HG02870 (cell line): ENCODE results near the gene GRIN2A.

Source experiments
- ATAC-seq: cut with Tn5 transposase; IDR thresholded peaks from one replicate; pipeline ENCODE4 v1.9.1; 2021; ENCODE audit warnings: mild to moderate bottlenecking, moderate library complexity; ENCODE audit not compliant: unreplicated experiment

GRIN2A gene

DNA sequence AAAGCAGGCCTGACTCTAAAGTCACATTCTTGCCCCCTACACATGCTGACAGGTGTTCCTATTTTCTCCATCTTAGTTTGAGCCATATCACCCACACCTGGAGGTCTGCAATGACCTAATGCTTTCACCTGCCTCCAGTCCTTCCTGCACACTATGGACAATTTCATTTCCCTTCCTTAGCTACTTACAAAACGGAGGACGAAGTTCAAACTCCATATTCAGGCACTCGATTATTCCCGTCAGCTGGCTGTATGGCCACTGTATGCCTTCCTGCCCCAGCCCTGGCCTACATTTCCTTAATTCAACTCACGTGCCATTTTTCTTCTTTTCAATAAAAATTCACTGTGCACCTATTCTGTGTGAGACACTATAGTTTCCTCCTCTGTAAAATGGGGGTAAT lies 44.9 kb downstream of the GRIN2A start:
- no peak for ATAC-seq

DNA sequence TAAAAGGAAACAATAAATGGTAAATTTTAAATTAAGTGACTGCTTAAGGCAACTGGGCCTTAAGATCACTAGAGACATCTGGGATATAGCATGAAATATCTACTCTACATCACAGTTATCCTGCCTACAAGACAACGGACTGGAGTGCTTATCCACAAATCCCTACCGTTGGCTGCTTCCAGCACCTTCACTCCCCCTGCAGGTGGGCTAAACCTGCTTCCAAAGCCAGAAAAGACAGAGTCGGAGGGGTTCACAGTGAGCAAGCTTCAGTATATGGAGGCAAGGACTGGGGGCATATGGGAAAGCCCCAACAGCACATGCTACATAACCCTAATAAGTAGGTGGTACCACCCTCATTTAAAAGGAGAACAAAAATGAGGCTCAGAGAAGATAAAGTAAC lies 45.3 kb downstream of the GRIN2A start:
- no peak for ATAC-seq

DNA sequence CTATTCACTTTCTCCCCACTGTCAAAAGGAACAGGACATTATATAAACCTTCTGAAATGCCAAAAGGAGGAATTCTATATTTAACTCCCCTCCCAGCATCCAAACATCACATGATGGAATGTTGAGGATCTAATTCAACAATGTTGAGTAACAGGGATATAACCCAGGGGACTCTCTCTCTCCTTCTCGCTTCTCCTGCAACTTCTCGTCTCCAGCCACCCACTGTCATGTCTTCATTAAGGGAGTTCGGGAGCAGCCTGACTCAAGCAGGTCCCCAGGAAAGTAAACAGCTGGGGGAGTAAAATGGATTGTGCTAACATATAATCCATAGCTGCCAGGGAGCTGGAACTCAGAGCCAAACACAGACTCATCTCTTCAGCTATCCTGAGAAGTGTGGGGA lies 51.7 kb downstream of the GRIN2A start:
- no peak for ATAC-seq

DNA sequence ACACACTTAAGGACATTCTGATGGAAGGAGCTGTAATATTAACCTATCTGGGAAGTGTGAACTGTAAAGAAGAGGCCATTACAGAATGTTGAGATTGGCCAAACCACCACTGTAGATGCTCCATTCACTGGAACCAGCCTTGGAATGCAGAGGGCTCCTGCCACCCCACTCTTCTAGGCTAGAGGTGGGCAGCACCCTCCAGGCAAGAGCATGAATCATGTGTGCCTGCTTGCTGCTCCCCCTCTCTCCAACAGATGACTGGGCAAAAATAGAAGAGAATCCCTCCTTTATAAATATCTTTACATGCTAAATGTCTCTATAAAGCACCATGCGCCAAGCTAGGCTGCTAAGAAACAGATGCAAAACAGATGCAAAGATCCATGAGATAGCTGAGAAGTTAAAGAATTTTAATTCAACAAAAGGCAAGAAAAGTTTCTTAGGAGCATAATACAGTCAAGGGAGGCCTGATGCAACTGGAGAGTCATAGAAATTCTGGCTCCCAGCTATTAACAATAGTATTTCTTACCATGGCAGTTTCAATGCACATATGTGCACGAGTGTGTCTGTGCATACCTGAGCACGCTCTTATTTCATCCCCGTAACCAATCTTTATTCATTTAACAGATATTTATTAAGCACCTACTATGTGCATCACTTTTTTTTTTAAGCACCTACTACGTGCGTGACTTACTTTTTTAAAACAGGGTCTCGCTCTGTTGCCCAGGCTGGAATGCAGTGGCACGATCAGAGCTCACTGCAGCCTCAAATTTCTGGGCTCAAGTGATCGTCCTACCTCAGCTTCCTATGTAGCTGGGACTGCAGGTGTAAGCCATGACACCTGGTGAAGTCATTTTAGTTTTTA lies 53.6 kb downstream of the GRIN2A start:
- ATAC-seq: no peak

- ATAC-seq: no peak
Measured at GRCh38 chr16:10126686-10127085, 55.5 kb downstream of the GRIN2A start.

- no peak for ATAC-seq
Measured at GRCh38 chr16:10123141-10123540, 59.1 kb downstream of the GRIN2A start.

GRCh38 chr16:10122546-10122945 lies 59.7 kb downstream of the GRIN2A start:
- ATAC-seq: no peak

GRCh38 chr16:10121897-10122425 lies 60.3 kb downstream of the GRIN2A start:
- no peak for ATAC-seq

DNA sequence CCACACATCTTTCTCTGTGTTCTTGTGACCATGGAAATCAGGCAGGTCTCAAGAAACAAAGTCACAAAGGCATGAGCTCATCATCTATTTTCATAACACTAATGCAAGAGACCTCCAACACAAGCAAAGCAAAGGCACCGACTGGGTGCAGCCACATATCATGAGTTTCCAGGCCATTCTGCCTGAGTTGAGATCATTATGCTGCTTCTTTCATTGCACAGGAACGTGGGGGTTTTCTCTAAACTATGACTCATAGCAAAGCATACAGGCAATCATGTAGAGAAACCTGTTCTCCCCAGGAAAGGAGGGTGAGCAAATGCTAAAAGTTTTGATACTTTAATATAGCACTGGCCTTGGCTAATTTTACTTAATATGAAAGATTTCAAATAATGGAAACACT lies 60.7 kb downstream of the GRIN2A start:
- no peak for ATAC-seq

DNA sequence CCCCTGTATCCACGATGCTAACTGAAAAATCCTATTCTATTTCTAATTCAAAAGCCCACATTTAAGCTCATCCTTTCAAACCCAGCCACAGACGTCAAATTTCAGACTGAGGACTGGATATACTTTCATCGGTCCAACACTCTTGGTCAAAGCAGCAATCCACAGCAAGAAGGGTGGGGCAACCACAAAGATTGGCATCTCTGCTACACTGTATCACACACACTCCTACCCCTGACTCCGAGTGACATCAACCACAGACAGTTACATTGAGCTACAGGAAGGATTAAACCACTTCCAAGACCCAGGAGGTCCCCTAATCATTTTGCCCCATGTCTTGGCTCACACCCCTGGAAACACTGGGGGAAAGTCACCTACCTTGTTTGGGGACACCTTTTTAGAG lies 61.3 kb downstream of the GRIN2A start:
- no peak for ATAC-seq

DNA sequence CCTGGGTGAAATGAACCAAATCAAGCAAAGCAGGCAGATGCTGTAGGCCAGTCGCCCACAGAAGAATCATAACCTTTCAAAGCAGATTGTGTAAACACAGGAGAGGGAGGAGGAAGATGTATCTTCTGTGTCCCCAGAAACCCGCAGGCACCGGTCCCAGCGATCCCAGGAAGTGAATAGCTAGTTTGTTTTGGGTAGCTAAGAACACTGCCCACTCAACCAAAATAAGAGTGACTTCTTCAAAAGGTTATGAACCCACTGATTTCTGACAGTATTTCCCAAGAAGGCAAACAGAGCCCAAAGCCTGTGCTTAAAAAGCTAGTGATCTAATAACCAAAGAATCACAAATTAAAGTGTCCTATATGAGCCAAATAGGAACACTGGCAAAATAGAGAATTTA lies 67.8 kb downstream of the GRIN2A start:
- no peak for ATAC-seq

DNA sequence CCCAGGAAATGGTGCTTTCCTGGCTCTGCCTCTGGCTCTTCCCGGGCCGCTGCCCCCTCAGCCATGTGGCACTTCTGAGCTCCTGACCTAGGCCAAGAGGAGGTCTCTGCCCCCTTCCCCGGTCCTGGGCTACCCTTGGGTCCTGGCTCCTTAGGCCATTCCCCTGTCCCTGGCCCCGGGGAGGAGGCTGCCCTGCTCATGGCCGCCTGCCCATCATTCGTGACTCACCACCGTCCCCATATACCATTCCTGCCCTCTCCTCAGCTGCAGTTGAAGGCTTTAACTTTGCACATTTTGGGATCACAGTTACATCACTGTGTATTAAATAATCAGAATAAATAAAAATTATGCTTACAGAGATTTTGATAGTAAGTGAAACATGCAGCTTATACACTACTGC lies 69.0 kb downstream of the GRIN2A start:
- no peak for ATAC-seq

GRCh38 chr16:10112021-10112420 lies 70.2 kb downstream of the GRIN2A start:
- ATAC-seq: no peak

DNA sequence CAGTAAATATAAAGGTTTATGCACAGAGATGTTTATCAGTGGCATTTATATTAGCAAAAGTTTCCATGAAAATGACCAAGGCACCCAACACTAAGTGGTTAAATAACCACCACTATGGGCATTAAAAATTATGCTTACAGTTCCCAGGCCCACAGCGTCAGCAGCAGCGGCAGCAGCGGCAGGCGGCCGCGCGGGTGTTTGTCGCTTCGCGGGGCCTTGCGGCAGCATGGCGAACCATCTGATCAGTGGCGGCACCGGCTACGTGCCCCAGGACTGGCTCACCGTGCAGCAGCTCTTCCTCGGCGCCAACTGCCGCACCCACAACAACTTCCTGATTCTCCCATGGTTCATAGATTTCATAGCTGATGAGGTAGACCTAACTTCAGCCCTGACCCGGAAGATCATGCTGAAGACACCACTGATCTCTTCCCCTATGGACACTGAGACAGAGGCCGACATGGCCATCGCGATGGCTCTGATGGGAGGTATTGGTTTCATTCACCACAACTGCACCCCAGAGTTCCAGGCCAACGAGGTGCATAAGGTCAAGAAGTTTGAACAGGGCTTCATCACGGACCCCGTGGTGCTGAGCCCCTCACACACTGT lies 71.0 kb downstream of the GRIN2A start:
- ATAC-seq: no peak

GRCh38 chr16:10110552-10110951 lies 71.7 kb downstream of the GRIN2A start:
- ATAC-seq: no peak

- no peak for ATAC-seq
Measured at GRCh38 chr16:10107081-10107480, 75.1 kb downstream of the GRIN2A start.

- no peak for ATAC-seq
Measured at GRCh38 chr16:10103700-10104099, 78.5 kb downstream of the GRIN2A start.

- ATAC-seq: no peak
Measured at GRCh38 chr16:10103118-10103517, 79.1 kb downstream of the GRIN2A start.

- ATAC-seq: no peak
Measured at GRCh38 chr16:10100829-10101228, 81.4 kb downstream of the GRIN2A start.

DNA sequence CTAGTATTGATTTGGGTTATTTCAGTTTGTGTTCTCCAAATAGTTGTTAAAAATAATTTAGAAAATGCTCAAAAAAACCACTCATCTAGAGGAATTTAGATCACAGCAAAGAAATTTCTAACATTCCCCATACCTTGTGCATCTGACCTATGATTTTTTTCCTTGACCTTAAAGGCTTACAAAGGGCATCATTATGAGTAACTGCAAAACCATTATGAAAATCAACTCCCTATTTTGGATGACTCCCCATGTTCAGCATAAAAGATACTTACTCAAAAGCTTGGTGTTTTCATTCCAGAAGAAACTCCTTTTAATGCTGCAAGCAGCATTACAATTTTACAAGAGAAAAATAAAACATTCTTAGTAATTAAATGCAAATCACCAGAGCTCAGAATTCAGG lies 83.2 kb downstream of the GRIN2A start:
- ATAC-seq: no peak

- no peak for ATAC-seq
Measured at GRCh38 chr16:10097271-10097670, 85.0 kb downstream of the GRIN2A start.

DNA sequence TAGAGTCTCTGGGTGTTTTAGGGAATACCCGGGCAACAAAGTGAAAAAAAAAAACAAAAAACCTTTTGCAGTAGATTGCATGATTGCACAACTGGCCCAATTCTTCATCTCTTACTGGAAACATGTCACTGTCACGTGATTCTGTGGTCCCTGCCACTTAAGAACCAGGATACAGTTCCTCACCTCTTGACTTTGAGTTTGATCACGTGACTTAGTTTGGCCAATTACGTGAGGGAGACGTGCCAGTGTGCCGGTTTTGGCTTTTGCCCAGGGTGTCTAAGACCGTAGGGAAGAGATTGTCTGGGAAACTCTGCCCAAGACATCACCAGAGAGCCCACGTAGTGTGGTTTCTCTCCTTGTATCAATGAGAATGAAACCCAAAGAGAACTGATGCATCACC lies 88.7 kb downstream of the GRIN2A start:
- no peak for ATAC-seq
